A673 (cell line): Measurements from ENCODE around the gene RBM42. TPM values are rescaled to one million over a fixed set of nuclear protein-coding genes. Genes with fewer than 3 reads are reported as not detected.
A peak's percentile ranks its signal among the peaks of the same experiment; 100 is the strongest.
"Not testable (repeated sequence)": the region's sequence is repeated elsewhere in the genome, so short reads cannot be mapped to it uniquely, and the experiment has no call there.

Experiments used
- BruUV-seq: library from RNA; stranded (reverse); fragments of 400-500 nt; replicated peaks from 2 replicates; lab custom pipeline; 2021; lab: Mats Ljungman, UMichigan
- CTCF ChIA-PET: fragments of 300-600 bp; sonication (Branson Sonifier 250); formaldehyde crosslinking; loops from one replicate; lab custom pipeline; 2022; ENCODE audit warnings: antibody characterized with exemption; lab: Charles Lee
- POLR2A ChIA-PET: fragments of 300-600 bp; sonication (Branson Sonifier 250); formaldehyde crosslinking; loops from one replicate; lab custom pipeline; 2022; ENCODE audit warnings: antibody characterized with exemption; ENCODE audit not compliant: low non-redundant PET; lab: Charles Lee
- DNase-seq: peaks from one replicate; pipeline ENCODE4 v3.0.0-alpha.2; 2015; ENCODE audit warnings: low spot score
- H3K27ac ChIP-seq: fragments of 200-600 bp; sonication (generic); 2 replicates; pipeline ENCODE4 v1.5.1; 2016; ENCODE audit warnings: mixed run types, low read depth, mild to moderate bottlenecking, mixed read lengths, antibody characterized with exemption, low read length; ENCODE audit not compliant: poor library complexity, severe bottlenecking
- H3K27me3 ChIP-seq: fragments of 200-600 bp; sonication (generic); replicated peaks from 2 replicates; pipeline ENCODE4 v1.6.1; 2017; ENCODE audit warnings: mixed run types, low read depth, mild to moderate bottlenecking, mixed read lengths, antibody characterized with exemption, low read length; ENCODE audit not compliant: insufficient read depth, poor library complexity
- H3K36me3 ChIP-seq: fragments of 200-600 bp; sonication (generic); 2 replicates; pipeline ENCODE4 v1.6.1; 2016; ENCODE audit warnings: mixed run types, mild to moderate bottlenecking, mixed read lengths, antibody characterized with exemption, low read length; ENCODE audit not compliant: insufficient read depth, poor library complexity, severe bottlenecking
- H3K4me1 ChIP-seq: fragments of 200-600 bp; sonication (generic); 2 replicates; pipeline ENCODE4 v1.6.1; 2017; ENCODE audit warnings: mixed run types, mild to moderate bottlenecking, mixed read lengths, antibody characterized with exemption, low read length; ENCODE audit not compliant: insufficient read depth, poor library complexity, severe bottlenecking
- H3K4me3 ChIP-seq: fragments of 200-600 bp; sonication (generic); 2 replicates; pipeline ENCODE4 v1.5.1; 2016; ENCODE audit warnings: low read depth, mixed run types, mild to moderate bottlenecking, mixed read lengths, low read length; ENCODE audit not compliant: poor library complexity, severe bottlenecking
- H3K9me3 ChIP-seq: fragments of 200-600 bp; sonication (generic); 2 replicates; pipeline ENCODE4 v1.6.1; 2016; ENCODE audit warnings: mixed run types, low read depth, mild to moderate bottlenecking, mixed read lengths, antibody characterized with exemption, low read length; ENCODE audit not compliant: poor library complexity, severe bottlenecking
- EZH2 ChIP-seq: fragments of 200-600 bp; sonication (generic); IDR thresholded peaks from 2 replicates; pipeline ENCODE4 v1.6.1; 2017; ENCODE audit warnings: borderline replicate concordance, low read depth, mild to moderate bottlenecking, mixed read lengths, antibody characterized with exemption, low read length; ENCODE audit not compliant: poor library complexity, severe bottlenecking
- intact Hi-C: fragments of 100-400 bp; cut with micrococcal nuclease; formaldehyde crosslinking; loops from one replicate; pipeline ENCODE4 v1.10.0; 2022; ENCODE audit not compliant: unreplicated experiment
- total RNA-seq: library from RNA; stranded (reverse); gene quantifications from 2 replicates; pipeline ENCODE4 v1.2.3, GENCODE V29; 2021
- TF ChIP-seq, protein P1 (sequence below): fragments of 300-800, 200-600 bp; sonication (generic); conservative IDR thresholded peaks from 2 replicates; pipeline ENCODE4 v1.5.1; 2017; ENCODE audit warnings: low read depth, mild to moderate bottlenecking, antibody characterized with exemption, low read length, moderate library complexity, mixed read lengths

The RBM42 gene
- total RNA-seq, 1 experiment from 2014 or later, result 106 TPM

DNA sequence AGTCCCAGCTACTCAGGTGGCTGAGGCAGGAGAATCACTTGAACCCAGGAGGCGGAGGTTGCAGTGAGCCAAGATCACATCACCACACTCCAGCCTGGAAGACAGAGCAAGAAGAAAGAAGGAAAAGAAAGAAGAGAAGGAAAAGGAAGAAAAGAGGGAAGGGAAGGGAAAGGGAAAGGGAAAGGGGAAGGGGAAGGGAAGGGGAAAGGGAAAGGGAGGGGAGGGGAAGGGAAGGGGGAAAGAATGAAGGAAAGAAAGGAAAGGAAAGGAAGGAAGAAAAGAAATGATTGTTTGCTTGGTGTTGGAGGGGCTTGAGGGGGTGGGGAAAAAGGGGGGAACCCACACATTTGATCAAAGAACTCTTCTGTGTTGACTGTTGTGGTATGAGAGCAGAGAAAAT, 32.9 kb upstream of the RBM42 start:
- CTCF ChIA-PET, result no interaction called here
- no peak for DNase-seq
- POLR2A ChIA-PET, result no interaction called here

DNA sequence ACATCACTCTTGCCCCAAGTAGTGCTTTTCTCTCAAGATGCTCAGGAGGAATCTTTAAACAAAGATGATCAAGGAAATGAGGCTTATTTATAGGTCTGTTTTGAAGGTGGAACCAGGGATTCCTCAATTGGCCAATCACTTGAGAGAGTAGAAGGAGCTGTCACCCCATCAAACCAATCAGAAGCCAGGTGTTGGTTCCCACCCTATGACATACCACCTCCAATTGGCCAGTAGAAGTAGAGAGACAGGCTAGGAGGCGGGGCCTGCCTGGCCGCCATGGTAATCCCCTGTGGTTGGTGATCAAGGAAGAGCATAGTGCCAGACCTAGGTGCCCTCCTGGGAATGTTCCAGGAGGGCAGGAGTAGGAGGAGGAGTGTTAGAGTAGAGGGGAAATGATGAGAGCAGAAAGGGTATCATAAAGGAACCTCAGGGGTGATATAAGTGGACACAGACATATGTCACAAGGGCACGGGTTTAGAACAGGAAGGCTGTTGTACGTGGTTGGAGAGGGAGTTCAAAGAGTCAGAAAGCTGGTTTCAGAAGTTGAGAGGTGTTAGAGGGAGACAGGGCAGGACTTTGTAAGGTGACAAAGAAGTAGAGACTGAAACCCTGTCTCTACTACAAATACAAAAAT, 32.4 kb upstream of the RBM42 start:
- no peaks in the 10 kb centered on the region for H3K4me1 ChIP-seq
- no peaks in the 10 kb centered on the region for H3K9me3 ChIP-seq
- DNase-seq, result peak; percentile 51
- BruUV-seq, result no TSS peak
- no peaks in the 10 kb centered on the region for H3K36me3 ChIP-seq
- TF ChIP-seq, protein P1, sequence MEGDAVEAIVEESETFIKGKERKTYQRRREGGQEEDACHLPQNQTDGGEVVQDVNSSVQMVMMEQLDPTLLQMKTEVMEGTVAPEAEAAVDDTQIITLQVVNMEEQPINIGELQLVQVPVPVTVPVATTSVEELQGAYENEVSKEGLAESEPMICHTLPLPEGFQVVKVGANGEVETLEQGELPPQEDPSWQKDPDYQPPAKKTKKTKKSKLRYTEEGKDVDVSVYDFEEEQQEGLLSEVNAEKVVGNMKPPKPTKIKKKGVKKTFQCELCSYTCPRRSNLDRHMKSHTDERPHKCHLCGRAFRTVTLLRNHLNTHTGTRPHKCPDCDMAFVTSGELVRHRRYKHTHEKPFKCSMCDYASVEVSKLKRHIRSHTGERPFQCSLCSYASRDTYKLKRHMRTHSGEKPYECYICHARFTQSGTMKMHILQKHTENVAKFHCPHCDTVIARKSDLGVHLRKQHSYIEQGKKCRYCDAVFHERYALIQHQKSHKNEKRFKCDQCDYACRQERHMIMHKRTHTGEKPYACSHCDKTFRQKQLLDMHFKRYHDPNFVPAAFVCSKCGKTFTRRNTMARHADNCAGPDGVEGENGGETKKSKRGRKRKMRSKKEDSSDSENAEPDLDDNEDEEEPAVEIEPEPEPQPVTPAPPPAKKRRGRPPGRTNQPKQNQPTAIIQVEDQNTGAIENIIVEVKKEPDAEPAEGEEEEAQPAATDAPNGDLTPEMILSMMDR, result no peak
- TF ChIP-seq EZH2, result no peak
- CTCF ChIA-PET, result no interaction called here
- H3K4me3 ChIP-seq, result no peak overlapping the region
- POLR2A ChIA-PET, result no interaction called here
- H3K27me3 ChIP-seq, result no peaks in the 10 kb centered on the region
- intact Hi-C loops, result no loop called here
- no peak overlapping the region for H3K27ac ChIP-seq

More for the DNA sequence above, 32.9 kb upstream of the RBM42 start:
- no peaks in the 10 kb centered on the region for H3K27me3 ChIP-seq
- H3K27ac ChIP-seq, result no peak overlapping the region
- H3K9me3 ChIP-seq, result no peaks in the 10 kb centered on the region
- no peak overlapping the region for H3K4me3 ChIP-seq
- TF ChIP-seq, protein P1, result no peak
- BruUV-seq, result no TSS peak
- H3K4me1 ChIP-seq, result no peaks in the 10 kb centered on the region
- intact Hi-C loops, result no loop called here
- no peaks in the 10 kb centered on the region for H3K36me3 ChIP-seq

DNA sequence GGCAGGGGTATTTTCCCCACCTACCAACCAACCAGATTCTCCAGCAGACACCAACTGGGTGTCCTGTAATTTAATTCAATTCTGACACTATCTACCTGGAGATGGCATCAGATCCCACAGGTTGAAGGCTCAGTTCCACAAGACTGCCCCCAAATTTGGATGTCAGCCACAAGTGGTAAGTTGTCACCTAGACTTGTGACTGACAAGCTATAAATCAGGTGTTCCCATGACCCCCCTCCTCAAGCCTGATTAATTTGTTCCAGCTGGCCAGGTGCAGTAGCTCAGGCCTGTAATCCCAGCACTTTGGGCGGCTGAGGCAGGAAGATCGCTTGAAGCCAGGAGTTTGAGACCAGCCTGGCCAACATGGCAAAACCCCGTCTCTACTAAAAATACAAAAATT, 26.9 kb upstream of the RBM42 start:
- TF ChIP-seq EZH2, result no peak
- TF ChIP-seq, protein P1, result no peak
- ChIA-PET CTCF (no interaction called here), POLR2A (no interaction called here)
- no TSS peak for BruUV-seq
- Histone ChIP-seq H3K36me3 (no peaks in the 10 kb centered on the region), H3K4me1 (no peaks in the 10 kb centered on the region), H3K4me3 (no peak overlapping the region), H3K27me3 (no peaks in the 10 kb centered on the region), H3K9me3 (no peaks in the 10 kb centered on the region), H3K27ac (no peak overlapping the region)
- DNase-seq, result no peak
- intact Hi-C loops, result no loop called here

DNA sequence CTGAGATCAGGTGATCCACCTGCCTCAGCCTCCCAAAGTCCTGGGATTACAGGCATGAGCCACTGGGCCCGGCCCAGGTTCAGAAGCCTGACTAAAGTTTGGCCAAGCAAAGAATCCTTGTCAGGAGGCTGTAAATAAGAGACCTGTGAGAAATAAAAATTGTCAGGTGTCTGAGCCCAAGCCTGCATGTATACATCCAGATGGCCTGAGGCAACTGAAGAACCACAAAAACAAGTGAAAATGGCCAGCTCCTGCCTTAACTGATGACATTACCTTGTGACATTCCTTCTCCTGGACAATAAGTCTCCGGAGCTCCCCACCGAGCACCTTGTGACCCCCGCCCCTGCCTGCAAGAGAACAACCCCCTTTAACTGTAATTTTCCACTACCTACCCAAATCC, 24.4 kb upstream of the RBM42 start:
- H3K4me1 ChIP-seq, H3K36me3 ChIP-seq, H3K4me3 ChIP-seq, POLR2A ChIA-PET, H3K27me3 ChIP-seq, CTCF ChIA-PET, H3K9me3 ChIP-seq, H3K27ac ChIP-seq, BruUV-seq, DNase-seq, intact Hi-C loops: not testable (repeated sequence)

DNA sequence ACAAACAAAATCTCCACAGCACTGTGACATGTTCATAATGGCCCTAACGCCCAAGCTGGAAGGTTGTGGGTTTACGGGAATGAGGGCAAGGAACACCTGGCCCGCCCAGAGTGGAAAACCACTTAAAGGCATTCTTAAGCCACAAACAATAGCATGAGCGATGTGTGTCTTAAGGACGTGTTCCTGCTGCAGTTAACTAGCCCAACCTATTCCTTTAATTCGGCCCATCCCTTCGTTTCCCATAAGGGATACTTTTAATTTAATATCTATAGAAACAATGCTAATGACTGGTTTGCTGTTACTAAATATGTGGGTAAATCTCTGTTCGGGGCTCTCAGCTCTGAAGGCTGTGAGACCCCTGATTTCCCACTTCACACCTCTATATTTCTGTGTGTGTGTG, 21.7 kb upstream of the RBM42 start:
- POLR2A ChIA-PET, intact Hi-C loops, H3K9me3 ChIP-seq, CTCF ChIA-PET, H3K27me3 ChIP-seq, H3K36me3 ChIP-seq, H3K4me3 ChIP-seq, BruUV-seq, DNase-seq, H3K4me1 ChIP-seq, H3K27ac ChIP-seq: not testable (repeated sequence)
